Measurements from ENCODE around the gene MACROD1.
"Not testable (repeated sequence)": the region's sequence is repeated elsewhere in the genome, so short reads cannot be mapped to it uniquely, and the experiment has no call there.

Gene MACROD1

DNA sequence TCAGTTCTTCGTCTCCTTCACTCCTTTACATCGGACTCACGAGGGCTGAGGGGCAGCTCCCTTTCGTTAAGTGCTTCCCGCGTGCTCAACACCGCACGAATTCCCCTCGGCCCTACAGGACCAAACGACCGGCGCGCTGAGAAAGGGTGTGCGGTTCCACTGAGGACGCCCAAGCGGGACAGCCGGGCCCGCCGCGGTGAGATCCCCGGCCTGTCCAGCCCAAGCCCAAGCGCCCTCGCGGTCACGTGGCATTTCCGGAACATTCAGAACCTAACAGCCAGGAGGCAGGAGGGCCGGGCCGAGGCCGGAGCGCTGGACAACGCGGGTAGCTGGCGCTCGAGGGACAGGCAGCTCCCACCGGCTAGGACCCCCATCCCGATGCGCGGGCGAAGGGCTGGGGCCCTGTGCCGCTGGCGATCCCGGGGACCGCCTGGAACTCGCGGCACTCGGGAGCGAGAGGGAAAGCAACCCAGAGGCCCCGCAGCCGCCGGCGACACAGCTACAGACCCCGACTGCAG, 19.3 kb upstream of the MACROD1 start:
- DNase-seq, result peak; percentile 73

DNA sequence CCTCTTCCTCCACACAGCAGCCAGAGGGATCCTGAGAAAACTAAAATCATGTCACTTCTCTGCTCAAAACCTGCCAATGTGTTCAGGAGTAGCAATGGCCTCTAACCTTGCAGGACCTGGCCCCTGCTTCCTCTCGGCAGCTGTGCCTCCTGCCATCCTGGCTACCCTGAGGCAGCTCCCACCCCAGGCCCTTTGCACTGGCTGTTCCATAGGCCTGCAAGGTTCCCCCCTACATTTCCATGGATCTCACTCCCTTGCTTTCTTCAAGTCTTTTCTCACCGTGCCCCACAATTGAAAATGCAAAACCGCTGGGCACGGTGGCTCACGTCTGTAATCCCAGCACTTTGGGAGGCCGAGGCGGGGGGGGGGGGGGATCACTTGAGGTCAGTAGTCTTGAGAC, 18.0 kb upstream of the MACROD1 start:
- no peak for DNase-seq

DNA sequence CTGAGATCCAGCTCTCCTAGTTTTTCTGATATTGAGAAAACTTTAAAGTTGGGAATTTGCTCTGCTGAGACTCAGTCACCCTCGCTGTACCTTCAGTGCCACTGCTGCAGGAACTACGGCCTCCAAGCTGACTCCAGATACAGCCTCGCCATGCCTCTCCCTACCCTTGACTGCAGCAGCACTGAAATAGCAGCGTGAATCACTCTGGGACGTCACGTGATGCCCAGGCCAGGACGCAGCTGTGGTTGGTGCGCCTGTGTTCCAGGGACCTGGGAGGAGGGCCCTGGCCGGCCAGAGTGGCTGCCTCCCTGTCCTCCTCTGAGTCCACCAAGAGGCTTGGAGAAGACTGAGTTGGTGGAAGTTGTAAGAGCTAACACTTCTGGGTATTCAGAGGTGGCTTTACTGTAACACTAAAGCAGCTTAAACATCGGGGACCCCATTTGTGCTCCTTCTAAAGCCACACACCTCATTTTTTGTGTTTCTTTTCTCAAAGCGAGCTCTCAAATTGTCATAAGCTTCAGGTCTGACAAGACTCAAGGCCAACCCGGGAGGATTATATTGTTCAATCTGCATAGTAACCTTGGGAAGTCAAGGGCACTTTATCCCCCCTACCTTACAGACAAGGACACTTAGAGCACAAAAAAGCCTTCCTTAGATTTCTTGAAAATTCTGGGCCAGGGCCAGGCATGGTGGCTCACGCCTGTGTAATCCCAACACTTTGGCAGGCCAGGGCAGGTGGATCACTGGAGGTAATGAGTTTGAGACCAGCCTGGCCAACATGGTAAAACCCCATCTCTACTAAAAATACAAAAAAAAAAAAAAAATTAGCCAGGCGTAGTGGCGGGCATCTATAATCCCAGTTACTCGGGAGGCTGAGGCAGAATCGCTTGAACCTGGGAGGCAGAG, 15.8 kb upstream of the MACROD1 start:
- peak; percentile 96 for DNase-seq

DNA sequence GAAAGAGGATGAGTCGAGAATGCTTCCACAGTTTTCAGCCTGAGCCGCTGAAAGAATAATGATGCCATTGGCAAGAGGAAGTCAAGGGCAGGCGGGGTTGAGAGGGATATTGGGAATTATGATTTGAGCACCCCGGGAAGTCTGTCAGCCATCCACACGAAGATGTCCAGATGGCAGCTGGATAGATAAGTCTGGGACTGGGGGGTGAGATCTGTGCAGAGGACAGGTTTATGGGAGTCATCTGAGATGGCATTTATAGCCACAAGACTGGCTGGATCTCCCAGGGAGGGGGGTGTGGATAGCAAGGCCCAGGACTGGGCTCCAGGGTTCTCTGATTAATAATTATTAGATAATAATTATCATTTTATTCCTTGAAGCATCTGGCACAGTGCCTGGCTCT, 15.0 kb upstream of the MACROD1 start:
- DNase-seq, result no peak

DNA sequence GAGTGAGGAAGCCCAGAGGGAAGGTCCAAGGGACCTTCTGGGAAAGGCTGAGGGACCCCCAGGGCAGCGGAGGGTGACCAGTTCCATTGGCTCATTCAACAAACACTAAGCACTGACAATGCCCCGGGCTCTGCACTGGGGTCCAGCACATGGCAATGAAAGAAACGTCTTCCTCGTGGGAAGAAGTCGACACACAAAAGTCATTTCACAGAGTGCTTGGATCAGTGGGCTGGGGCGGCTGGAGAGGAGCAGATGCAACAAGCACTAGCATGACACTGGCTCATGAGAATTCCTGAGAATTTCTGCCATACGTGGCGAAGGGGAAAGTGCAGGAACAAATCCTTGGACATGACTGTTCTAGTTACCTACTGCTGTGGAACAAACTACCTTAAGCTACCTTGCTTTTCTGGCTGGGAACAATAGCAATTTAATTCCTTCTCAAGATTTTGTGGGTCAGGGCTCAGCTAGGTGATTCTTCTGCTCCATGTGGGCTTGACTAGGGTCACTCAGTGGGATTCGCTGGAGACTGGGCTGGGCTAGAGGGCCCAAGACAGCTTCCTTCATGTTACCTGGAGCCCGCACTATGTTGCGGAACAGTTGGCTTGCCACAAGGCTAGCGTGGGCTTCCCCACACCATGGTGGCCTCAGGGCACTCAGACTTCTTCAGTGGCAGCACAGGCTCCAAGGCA, 13.2 kb upstream of the MACROD1 start:
- no peak for DNase-seq

DNA sequence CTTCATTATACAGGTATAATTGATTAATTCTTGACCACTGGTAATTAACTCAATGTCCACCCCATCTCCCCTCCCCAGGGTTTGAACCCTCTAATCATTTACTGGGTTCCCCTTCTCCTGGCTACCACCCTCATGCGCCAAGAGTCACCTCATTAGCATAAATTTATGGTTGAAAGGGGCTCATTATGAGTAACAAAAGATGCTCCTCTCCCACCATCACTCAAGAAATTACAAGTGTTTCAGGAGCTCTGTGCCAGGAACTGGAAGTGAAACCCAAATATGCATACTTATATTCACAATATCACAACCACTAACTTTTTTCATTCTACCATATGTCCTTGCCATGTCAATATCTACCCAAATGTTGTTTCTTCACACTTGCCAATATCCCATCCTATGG, 12.3 kb upstream of the MACROD1 start:
- DNase-seq, result no peak

DNA sequence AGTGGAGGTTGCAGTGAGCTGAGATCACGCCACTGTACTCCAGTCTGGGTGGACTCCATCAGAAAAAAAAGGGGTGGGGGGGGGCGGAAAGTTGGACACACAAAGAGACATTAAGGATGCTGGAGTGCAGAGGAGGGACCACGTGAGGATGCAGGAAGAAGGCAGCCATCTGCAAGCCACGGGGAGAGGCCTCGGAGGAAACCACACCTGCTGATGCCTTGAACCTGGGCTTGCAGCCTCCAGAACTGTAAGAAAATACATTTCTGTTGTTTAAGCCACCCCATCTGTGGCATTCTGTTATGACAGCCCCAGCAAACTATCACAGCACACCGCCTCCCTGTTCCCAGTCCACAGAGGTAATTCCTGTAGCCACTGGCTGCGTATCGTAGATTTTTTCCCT, 10.8 kb upstream of the MACROD1 start:
- no peak for DNase-seq

DNA sequence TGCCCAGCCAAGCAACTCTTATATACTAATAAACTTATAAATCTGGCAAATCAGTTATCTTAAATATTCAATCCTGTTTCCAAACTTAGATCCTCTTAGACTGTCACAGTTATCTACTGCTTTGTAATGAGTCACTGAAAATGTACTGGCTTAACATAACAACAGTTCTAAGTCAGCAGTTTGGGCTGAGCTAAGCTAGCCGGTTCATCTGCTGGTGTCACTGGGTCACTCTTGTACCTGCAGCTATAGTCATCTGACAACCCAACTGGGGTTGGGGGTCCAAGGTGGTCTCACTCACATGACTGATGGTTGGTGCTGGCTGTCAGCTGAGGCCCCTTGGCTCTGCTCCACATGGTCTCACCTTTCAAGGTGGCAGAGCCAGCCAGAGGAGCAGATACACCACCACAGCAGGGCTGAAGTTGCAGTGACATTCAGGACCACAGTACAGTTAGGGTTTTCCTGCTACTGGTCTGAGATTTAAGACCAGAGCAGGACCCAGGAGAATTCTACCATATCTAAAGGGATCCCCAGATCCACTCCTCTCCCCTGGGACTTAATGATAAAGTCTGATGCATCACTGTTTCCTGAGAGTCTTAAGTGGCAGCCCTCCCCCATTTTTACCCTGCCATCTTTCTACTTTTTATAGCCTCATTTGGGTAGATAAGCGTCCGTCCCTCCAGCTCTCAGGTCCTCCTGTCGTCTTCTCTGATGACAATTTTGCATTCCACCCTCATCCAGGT, 7.9 kb upstream of the MACROD1 start:
- DNase-seq, result no peak

DNA sequence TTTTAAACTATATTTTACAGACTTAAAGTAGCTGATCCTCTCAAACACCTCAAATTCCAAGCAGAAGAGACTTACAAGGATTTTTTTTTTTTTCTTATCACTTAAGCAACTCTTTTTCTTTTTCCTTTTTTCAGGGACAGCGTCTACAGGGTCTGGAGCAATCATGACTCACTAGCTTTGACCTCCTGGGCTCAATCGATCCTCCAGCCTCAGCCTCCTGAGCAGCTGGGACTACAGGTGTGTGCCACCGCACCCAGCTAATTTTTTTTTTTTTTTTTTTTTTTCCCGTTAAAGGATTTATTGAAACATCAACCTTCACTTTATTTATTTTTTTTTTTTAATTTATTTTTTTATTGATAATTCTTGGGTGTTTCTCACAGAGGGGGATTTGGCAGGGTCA, 4.5 kb upstream of the MACROD1 start:
- DNase-seq, result no peak

DNA sequence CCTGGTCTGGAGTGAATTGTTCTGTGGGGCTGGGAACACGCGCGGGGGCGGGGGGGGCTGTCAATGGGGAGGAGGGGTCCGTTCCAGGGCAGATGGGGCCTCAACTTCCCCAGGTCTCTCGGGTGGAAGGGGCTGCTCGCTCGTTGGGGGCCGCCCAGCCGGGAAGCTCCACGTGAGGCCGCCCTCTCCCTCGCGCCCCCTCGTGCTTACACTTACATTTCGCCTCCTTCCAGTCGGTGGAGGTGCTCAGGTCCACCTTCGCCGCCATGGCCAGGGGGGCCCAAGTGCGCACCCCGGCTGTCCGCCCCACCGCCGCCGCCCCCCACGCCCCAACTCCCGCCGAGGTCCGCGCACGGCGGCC, 452 bp downstream of the MACROD1 start:
- peak; percentile 60 for DNase-seq

DNA sequence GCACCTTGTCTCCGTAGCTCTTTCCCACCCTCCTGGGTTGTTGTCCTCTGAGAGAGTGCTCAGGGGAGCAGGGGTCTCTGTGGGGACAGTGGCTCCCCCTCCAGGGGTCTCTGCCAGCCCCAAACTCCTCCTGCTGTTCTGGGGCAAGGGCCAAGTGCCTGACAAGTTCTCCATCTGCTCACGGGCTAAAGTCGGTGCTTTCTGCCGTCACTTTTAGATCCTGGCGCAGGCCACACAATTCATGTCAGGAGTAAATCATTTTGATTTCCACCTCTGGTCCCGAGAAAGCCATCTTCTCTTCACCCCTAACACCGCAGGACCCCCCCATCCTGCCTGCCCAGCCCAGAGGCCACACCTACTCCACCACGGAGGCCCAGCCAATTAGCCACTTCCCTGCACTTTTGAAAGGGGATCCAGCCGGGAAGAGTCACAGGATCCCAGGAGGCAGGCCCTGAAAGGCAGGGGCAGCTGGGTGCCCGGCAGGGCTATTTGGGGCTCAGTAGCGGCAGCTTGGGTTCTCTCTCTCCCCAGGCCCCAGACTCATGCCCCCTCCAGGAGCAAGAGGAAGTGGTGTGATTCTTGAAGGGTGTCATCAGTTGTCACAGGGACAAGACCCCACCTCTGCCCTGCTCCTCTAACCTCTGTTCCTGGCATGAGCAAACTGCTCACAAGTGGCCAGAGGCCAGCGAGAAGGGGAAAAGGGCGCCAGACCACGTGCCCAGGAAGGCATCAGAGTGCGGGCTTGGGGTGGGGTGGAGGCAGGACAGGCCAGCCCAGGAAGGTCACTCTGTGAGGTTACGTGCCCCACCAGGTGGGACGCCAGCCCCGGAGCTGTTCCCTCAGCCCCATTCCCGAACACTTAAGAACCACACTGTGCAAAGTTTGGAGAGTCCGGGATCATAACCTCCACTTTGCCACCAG, 1.3 kb downstream of the MACROD1 start:
- peak; percentile 55 for DNase-seq

DNA sequence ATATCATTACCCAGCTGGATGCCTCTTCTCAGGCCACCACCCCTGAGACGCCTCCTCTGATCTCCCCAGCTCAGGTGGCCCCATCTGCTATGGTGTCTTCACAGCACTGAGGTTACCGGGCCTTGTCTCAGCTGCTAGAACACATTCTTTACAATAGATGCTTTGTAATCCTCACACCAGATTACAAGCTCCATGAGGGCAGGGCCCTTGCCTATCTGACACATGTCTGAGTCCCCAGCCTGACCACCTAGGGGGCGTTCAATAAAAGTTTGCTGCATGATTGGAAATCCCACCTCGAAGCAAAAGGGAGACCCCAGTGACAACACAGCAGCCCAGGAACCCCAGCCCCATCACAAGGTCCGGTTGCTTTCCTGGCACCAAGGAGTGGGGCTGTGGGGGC, 2.0 kb downstream of the MACROD1 start:
- DNase-seq, result no peak

DNA sequence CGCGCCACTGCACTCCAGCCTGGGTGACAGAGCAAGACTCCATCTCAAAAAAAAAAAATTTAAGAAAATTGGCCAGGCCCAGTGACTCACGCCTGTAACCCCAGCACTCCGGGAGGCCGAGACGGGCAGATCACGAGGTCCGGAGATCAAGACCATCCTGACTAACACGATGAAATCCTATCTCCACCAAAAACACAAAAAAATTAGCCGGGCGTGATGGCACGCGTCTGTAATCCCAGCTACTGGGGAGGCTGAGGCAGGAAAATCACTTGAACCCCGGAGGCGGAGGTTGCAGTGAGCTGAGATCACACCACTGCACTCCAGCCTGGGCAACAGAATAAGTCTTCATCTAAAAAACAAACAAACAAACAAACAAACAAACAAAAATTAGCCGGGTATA, 3.1 kb downstream of the MACROD1 start:
- not testable (repeated sequence) for DNase-seq

DNA sequence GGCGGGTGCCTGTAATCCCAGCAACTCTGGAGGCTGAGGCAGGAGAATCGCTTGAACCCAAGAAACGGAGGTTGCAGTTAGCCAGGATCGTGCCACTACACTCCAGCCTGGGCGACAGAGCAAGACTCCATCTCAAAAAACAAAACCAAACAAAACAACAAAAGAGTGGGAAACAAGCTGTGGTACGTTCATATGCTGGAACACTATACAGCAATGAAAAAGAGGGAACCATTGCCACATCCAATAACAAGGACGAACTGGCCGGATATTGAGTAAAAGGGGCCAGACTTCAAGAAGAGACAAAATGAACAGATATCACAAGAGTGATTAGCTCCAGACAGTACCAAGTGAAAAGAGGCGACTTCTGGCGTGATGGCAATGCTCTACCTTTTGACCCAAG, 4.9 kb downstream of the MACROD1 start:
- DNase-seq, result no peak

DNA sequence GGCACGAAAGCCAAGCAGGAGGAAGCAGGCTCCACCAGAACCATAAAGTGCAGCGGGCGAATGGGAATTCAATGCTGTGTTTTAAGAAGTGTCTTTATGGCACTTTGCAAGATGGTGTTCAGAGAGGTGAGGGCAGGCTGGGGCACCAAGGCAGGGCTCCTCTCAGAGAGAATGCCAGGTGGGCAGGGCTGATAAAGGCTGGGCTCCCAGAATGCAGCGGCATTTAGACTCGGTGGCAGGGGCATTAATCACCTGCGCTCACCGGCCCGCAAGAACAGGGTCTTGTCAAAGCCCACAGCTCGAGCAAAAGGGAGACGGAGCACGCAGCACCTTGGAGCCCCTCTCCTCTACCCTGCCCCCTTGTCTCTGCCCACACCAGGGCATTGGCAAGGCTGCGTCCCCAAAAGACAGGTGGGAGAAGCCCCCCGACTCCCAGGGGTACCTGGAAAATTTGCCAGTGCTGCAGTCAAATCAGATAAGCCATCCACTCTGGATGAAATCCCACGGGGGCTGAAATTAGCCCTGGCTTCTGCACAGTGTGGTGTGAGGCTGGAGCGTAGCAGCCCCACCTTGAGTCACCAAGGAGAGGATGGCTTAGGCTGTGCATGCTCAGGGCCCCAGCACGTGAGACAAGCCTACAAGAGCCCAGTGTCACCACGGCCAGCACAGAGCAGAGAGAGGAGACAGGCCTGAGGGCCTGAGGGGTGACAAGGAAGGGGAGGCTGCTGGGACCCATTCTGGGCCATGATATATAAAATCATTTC, 8.1 kb downstream of the MACROD1 start:
- DNase-seq, result no peak

DNA sequence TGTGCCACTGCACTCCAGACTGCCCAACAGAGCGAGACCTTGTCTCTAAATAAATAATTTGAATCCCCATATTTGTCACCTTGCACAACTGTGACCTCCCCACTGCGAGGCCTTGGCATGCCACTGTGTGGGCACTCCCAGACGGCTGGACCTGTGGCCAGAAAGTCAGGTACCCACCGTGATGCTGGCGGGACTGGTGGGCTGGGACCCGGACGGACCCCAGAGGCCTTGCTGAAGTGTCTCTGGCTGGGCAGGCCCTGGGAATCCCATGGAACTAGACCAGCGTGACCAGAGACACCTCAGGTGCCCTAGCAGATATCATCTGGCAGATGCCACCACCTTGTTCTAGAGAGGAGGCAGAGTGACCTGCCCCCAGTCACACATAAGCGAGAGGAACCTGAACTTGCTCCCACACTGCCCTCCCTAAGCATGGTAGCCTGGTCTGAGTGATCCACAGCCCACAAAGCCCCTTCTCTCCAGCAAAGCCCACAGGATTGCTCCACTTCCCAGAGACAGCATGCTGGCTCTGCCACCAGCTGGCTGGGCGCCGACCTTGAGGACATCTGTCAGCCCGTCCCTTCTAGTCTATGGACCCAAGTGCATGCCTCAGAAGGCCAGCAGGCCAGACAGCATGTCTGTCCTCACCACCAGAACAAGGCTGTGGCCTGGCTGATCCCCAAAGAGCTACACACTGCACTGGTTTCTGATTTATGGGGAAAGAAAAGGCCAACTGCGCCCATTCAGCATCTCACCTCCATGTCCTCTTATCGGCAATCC, 9.5 kb downstream of the MACROD1 start:
- no peak for DNase-seq

DNA sequence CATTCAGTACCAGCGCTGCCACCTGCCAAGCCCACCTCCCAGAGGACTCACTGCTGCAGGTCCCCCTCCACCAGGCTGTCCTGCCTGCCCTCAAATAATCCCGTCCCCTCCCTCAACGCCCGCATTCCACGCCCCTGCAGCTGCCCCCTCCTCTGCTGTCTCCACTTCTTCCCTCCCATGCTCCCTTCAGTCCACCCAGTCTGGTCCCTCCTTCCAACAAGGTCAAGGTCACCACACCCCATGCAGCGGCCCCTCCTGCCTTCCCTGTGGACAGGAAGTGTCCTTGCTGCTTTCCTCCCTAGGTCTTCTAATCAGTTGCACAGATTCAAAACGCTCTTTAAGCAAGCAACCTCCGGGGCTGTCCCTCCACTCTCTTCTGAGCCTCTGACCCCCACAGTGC, 12.1 kb downstream of the MACROD1 start:
- DNase-seq, result no peak

DNA sequence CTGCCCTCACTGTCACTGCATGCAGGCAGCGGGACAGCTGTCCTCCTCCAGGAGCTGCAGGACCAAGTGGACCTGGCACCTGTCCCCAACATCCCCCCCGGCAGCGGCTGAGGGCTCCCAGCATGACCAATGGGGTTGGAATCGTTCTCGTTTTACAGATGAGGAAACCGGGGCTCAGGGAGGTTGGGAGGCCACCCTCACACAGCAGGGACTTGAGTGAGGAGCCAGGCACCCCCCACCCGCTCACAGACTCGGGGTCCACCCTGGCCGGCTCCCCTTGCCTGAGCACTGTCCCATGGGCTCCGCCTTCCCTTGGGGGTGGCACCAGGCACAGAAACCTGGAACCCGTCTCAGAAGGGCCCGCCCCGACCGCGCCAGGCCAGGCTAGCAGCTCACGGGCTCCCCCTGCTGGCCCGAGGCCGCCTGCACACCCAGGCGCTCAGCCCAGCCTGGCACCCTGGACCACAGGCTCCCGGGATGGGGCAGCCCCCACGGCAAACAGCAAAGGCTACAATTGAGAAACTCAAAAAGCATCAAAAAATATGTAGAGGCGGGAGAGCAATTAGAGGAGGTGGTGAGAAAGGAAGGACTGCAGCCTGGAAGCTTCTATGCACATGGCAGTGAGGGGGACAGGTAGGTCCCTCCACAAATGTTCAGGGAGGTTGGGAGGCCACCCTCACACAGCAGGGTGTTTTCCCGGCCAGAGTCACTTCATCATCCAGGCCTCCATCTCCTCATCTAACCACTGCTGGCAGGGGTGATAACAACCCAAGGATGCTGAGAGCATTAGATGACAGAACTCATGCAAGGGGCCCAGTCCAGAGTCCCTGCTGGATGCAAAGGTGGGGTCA, 12.8 kb downstream of the MACROD1 start:
- peak; percentile 74 for DNase-seq

DNA sequence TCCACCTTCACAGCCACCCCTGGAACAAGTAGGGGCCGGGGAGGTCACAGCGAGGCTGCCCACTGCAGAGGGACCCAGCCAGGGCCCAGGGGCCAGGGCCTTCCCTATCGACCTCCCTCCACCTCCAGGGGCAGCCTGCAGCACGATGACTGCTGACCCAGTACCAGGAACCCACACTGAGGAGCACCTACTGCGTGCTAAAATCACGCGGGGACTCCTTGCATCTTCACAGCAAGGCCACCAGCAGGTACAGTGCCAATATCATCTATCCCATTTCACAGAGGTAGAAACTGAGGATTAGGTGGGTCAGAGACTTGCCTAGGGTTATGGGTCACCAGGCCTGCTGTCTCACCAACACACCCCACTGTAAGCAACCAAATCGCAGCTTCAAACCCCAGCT, 14.6 kb downstream of the MACROD1 start:
- no peak for DNase-seq

Data from RPMI8226 (cell line).